ENCODE data around the gene PHF2. TPM values are rescaled to one million over a fixed set of nuclear protein-coding genes. Genes with fewer than 3 reads are reported as not detected.

Gene PHF2
- polyA plus RNA-seq, 1 of the 3 experiments (the other 2 are of a cell fraction): 11.2 TPM

DNA sequence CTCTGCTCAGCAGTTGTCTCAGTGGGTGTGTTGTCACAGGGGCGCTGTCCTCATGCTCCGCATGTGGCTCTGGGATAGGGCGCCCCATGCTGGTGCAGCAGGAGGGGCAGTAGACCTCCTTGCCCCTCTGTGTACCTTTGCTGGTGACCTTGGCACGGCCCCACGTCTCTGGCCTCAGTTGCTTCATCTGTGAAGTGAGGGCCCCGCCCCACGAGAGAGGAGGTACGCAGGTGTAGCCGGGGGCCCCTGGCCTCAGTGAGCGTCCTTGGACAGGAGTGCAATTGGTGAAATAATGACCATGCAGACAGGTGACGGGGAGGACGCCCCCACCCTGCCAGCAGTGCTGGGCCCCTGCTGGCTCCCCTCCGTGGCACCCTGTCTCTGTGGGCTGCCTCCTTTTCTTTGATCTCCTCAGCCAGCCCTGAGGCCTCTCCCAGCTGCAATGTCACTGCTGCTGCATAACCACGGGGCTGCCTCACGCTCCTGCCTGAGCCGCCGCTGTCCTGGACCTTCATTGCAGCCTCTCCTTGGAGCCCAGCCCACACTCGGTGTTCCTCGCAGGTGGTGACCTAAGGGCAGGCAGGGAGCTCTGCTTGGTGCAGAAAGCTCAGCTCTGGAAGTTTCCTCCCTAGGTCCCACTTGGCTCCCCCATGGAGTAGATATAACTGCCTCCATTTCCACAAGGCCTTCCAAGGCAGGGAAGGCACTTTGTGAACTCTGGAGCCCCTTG, 57.3 kb downstream of the PHF2 start:
- Histone ChIP-seq H3K4me2 (no peak overlapping the region), H3K27me3 (ENCODE audit: insufficient read depth) (no peaks in the 10 kb centered on the region), H3K27ac (ENCODE audit: low read depth in 2 of 2, low read length in 1 of 2) (no peak overlapping the region), H3K9me2 (no peaks in the 10 kb centered on the region), H4K20me1 (ENCODE audit: insufficient read depth) (no peaks in the 10 kb centered on the region), H3K36me3 (replicated peaks in 1 of 2; ENCODE audit: control insufficient read depth in 1 of 2, insufficient read depth in 2 of 2, low read length in 1 of 2) (peaks cover 11 to 23% of the 10 kb centered on the region in 2 experiments), H3K4me1 (ENCODE audit: control insufficient read depth in 1 of 2, insufficient read depth in 2 of 2, low read depth in 1 of 2, low read length in 1 of 2) (peaks cover 0 to 14% of the 10 kb centered on the region in 2 experiments; a peak in 1 of 4 replicates), H3K9me3 (peaks cover 13% of the 10 kb centered on the region; the same call in 1 of the 2 replicates), H3K79me2 (ENCODE audit: insufficient read depth) (peaks cover 6% of the 10 kb centered on the region; the same call in 1 of the 2 replicates), H3K4me3 (ENCODE audit: low read depth in 2 of 2, low read length in 1 of 2) (no peak overlapping the region), H3K9ac (no peak overlapping the region), H2AFZ (ENCODE audit: low read depth) (no peak overlapping the region), H3F3A (replicated peaks; ENCODE audit: insufficient read depth) (no peaks in the 10 kb centered on the region)
- WGBS (ENCODE audit: low lambda C conversion rate): 84% methylated on average over 7 of the region's 19 CpGs
- CTCF ChIA-PET: no interaction called here
- POLR2A ChIA-PET: no interaction called here
- no peak for DNase-seq
- no peak for TF ChIP-seq FOXJ3 (CRISPR knock-in tag; IDR thresholded peaks at IDR 0.05)
- TF ChIP-seq, protein P1, sequence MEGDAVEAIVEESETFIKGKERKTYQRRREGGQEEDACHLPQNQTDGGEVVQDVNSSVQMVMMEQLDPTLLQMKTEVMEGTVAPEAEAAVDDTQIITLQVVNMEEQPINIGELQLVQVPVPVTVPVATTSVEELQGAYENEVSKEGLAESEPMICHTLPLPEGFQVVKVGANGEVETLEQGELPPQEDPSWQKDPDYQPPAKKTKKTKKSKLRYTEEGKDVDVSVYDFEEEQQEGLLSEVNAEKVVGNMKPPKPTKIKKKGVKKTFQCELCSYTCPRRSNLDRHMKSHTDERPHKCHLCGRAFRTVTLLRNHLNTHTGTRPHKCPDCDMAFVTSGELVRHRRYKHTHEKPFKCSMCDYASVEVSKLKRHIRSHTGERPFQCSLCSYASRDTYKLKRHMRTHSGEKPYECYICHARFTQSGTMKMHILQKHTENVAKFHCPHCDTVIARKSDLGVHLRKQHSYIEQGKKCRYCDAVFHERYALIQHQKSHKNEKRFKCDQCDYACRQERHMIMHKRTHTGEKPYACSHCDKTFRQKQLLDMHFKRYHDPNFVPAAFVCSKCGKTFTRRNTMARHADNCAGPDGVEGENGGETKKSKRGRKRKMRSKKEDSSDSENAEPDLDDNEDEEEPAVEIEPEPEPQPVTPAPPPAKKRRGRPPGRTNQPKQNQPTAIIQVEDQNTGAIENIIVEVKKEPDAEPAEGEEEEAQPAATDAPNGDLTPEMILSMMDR (IDR thresholded peaks at IDR 0.05): no peak
- TF ChIP-seq TCF12 (IDR thresholded peaks at IDR 0.05): no peak
- no peak for TF ChIP-seq GATA2 (CRISPR knock-in tag; IDR thresholded peaks at IDR 0.05)
- TF ChIP-seq JUND (IDR thresholded peaks at IDR 0.05): no peak
- no peak for TF ChIP-seq NRF1 (IDR thresholded peaks at IDR 0.05; ENCODE audit: low read depth, low read length)

DNA sequence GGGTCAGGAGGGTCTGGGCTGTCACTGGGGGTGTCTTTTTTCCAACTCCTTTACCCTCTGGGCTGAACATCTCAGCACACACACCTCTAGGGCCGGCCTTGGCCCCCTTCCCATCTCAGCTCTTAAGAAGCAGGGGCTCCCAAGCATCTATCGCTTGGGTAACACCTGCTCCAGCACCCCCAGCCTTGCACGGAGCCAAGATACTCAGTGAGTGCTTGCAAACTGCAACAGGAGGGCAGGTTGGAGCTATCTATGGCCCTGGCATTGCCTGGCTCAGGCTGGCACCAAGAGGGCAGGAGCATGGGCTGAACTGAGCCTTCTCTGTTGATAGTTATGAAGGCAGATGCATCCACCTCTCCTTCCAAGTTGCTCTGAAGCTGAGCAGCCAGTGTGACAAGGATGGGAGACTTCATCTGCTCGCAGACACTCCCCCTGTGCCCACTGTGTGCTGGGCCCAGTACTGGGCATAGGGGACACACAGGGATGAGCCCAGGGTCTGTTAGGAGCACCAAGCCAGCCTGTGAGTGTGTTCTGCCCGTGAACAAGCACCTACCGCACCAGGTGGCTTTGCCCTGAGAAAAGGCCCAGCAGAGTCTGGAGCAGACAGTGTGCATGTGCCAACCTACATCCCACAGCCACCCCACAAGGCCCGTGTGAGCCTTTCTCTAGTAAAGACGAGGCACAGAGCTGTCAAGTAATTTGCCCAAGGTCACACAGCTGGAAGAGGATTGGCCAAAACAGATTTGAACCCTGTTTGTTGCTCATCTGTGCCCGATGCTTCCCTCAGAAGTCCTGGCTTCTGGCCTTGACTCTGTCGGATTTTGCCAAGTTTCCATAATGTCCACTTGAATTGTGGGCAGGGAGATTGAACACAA, 58.2 kb downstream of the PHF2 start:
- WGBS (ENCODE audit: low lambda C conversion rate): 80% methylated on average over 8 of the region's 10 CpGs
- no peak for DNase-seq
- ChIA-PET CTCF (no interaction called here), POLR2A (no interaction called here)
- H4K20me1 ChIP-seq (ENCODE audit: insufficient read depth): no peaks in the 10 kb centered on the region
- H3K4me1 ChIP-seq (ENCODE audit: control insufficient read depth in 1 of 2, insufficient read depth in 2 of 2, low read depth in 1 of 2, low read length in 1 of 2): peaks cover 0 to 11% of the 10 kb centered on the region in 2 experiments; a peak in 1 of 4 replicates
- H3K9me2 ChIP-seq: no peaks in the 10 kb centered on the region
- no peaks in the 10 kb centered on the region for H3F3A ChIP-seq (replicated peaks; ENCODE audit: insufficient read depth)
- no peak for TF ChIP-seq FOSL2 (IDR thresholded peaks at IDR 0.05; ENCODE audit: borderline replicate concordance, low read depth)
- no peak for TF ChIP-seq TCF12 (IDR thresholded peaks at IDR 0.05)
- no peak for TF ChIP-seq CHD2 (IDR thresholded peaks at IDR 0.05; ENCODE audit: low read length, partially characterized antibody)
- no peak for TF ChIP-seq EZH2phosphoT487 (IDR thresholded peaks at IDR 0.05; ENCODE audit: borderline replicate concordance, low read depth)
- no peak overlapping the region for H2AFZ ChIP-seq (ENCODE audit: low read depth)
- H3K4me2 ChIP-seq: no peak overlapping the region
- H3K9me3 ChIP-seq: peaks cover 13% of the 10 kb centered on the region; the same call in 1 of the 2 replicates
- H3K36me3 ChIP-seq (replicated peaks in 1 of 2; ENCODE audit: control insufficient read depth in 1 of 2, insufficient read depth in 2 of 2, low read length in 1 of 2): peaks cover 11 to 30% of the 10 kb centered on the region in 2 experiments
- H3K9ac ChIP-seq: no peak overlapping the region
- H3K79me2 ChIP-seq (ENCODE audit: insufficient read depth): no peaks in the 10 kb centered on the region
- no peak overlapping the region for H3K27ac ChIP-seq (ENCODE audit: low read depth in 2 of 2, low read length in 1 of 2)
- no peak overlapping the region for H3K4me3 ChIP-seq (ENCODE audit: low read depth in 2 of 2, low read length in 1 of 2)
- no peaks in the 10 kb centered on the region for H3K27me3 ChIP-seq (ENCODE audit: insufficient read depth)

Data from SK-N-SH (cell line).